Measurements from ENCODE around the gene TUG1. TPM values are rescaled to one million over a fixed set of nuclear protein-coding genes. Genes with fewer than 3 reads are reported as not detected.

Gene TUG1
- total RNA-seq, 4 donors from 2014 or later, result 63.5 to 90.4 (median 77.0) TPM

GRCh38 chr22:30923168-30923900 is 45.7 kb upstream of the TUG1 start:
- H3K9me3 ChIP-seq, result no peaks in the 10 kb centered on the region
- WGBS, 2 donors, result 92 to 96% methylated on average over 9 of the region's 9 CpGs
- no peak overlapping the region for H3K27ac ChIP-seq
- H3K4me1 ChIP-seq, result peaks cover 0 to 13% (median 3%) of the 10 kb centered on the region in 4 donors
- peaks cover 0 to 45% (median 0%) of the 10 kb centered on the region in 3 donors for H3K36me3 ChIP-seq
- DNase-seq (ENCODE audit: low spot score in 2 of 2), result no peak
- H3K4me3 ChIP-seq, result no peak overlapping the region
- no peaks in the 10 kb centered on the region for H3K27me3 ChIP-seq
- no peak for TF ChIP-seq POLR2A (IDR thresholded peaks at IDR 0.05)
- no peak for TF ChIP-seq CTCF (IDR thresholded peaks at IDR 0.05)
- no peak for TF ChIP-seq EP300 (IDR thresholded peaks at IDR 0.05)

GRCh38 chr22:30925667-30926066 is 43.4 kb upstream of the TUG1 start:
- 86 to 88% methylated on average over 3 to 5 of the region's 5 CpGs for WGBS, 2 donors
- peaks cover 0 to 68% (median 0%) of the 10 kb centered on the region in 3 donors for H3K36me3 ChIP-seq
- DNase-seq (ENCODE audit: low spot score in 2 of 2), result no peak
- H3K9me3 ChIP-seq, result no peaks in the 10 kb centered on the region
- no peak overlapping the region for H3K27ac ChIP-seq
- H3K27me3 ChIP-seq, result no peaks in the 10 kb centered on the region
- TF ChIP-seq CTCF (IDR thresholded peaks at IDR 0.05) (no peak), POLR2A (IDR thresholded peaks at IDR 0.05) (no peak), EP300 (IDR thresholded peaks at IDR 0.05) (no peak)
- no peak overlapping the region for H3K4me3 ChIP-seq
- H3K4me1 ChIP-seq, result peaks cover 0 to 11% (median 3%) of the 10 kb centered on the region in 4 donors

GRCh38 chr22:30926706-30927105 is 42.4 kb upstream of the TUG1 start:
- H3K4me3 ChIP-seq, result no peak overlapping the region
- H3K36me3 ChIP-seq, result peaks cover 0 to 78% (median 0%) of the 10 kb centered on the region in 3 donors
- DNase-seq (ENCODE audit: low spot score in 2 of 2), result no peak
- H3K27ac ChIP-seq, result no peak overlapping the region
- 83% methylated on average over 4 of the region's 4 CpGs for WGBS, 2 donors
- H3K4me1 ChIP-seq, result peaks cover 0 to 1% (median under 1%) of the 10 kb centered on the region in 4 donors
- H3K27me3 ChIP-seq, result no peaks in the 10 kb centered on the region
- no peak for TF ChIP-seq POLR2A (IDR thresholded peaks at IDR 0.05)
- no peak for TF ChIP-seq CTCF (IDR thresholded peaks at IDR 0.05)
- TF ChIP-seq EP300 (IDR thresholded peaks at IDR 0.05), result no peak
- H3K9me3 ChIP-seq, result no peaks in the 10 kb centered on the region

GRCh38 chr22:30927806-30928205 is 41.3 kb upstream of the TUG1 start:
- H3K4me1 ChIP-seq, result no peaks in the 10 kb centered on the region
- WGBS, 2 donors, result 94 to 95% methylated on average over 5 to 10 of the region's 10 CpGs
- DNase-seq (ENCODE audit: low spot score in 2 of 2), result no peak
- no peak overlapping the region for H3K4me3 ChIP-seq
- no peak overlapping the region for H3K27ac ChIP-seq
- H3K27me3 ChIP-seq, result no peaks in the 10 kb centered on the region
- peaks cover 5 to 89% (median 10%) of the 10 kb centered on the region in 3 donors for H3K36me3 ChIP-seq
- H3K9me3 ChIP-seq, result no peaks in the 10 kb centered on the region
- TF ChIP-seq CTCF (IDR thresholded peaks at IDR 0.05) (no peak), POLR2A (IDR thresholded peaks at IDR 0.05) (no peak), EP300 (IDR thresholded peaks at IDR 0.05) (no peak)

GRCh38 chr22:30928401-30928800 is 40.7 kb upstream of the TUG1 start:
- no peak for TF ChIP-seq CTCF (IDR thresholded peaks at IDR 0.05)
- TF ChIP-seq EP300 (IDR thresholded peaks at IDR 0.05), result no peak
- TF ChIP-seq POLR2A (IDR thresholded peaks at IDR 0.05), result no peak
- Histone ChIP-seq H3K36me3 (peaks cover 9 to 95% (median 16%) of the 10 kb centered on the region in 3 donors), H3K9me3 (no peaks in the 10 kb centered on the region), H3K27me3 (no peaks in the 10 kb centered on the region), H3K27ac (no peak overlapping the region), H3K4me1 (no peaks in the 10 kb centered on the region), H3K4me3 (no peak overlapping the region)
- DNase-seq (ENCODE audit: low spot score in 2 of 2), result no peak
- WGBS, 2 donors, result 97 to 98% methylated on average over 6 of the region's 6 CpGs

Data from tibial nerve (tissue), 4 donors.